NCI-H748 (cell line): Measurements from ENCODE around the gene MAD2L2.

Experiments
- DNase-seq: peaks from one replicate; lab custom pipeline; 2025; ENCODE audit not compliant: unreplicated experiment; lab: John Stamatoyannopoulos, UW

MAD2L2 gene

DNA sequence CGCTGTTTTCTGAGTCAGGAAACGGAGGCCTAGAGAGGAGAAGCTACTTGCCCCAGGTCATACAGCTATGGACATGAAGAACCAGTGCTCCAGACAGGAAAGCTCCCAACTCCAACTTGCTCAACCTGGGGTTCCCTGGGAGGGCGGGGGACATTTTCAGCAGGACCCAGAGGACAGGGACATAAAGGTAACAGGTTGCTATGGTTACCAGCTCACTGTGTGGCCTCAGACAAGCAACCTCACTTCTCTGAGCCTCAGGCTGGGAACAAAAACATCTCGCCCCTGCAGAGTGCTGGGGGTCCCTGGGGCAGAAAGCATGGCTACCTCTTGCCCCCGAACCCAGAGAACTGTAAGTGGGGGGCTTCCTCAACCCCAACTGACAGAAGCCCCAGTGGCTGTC lies 42.8 kb downstream of the MAD2L2 start:
- DNase-seq = no peak

DNA sequence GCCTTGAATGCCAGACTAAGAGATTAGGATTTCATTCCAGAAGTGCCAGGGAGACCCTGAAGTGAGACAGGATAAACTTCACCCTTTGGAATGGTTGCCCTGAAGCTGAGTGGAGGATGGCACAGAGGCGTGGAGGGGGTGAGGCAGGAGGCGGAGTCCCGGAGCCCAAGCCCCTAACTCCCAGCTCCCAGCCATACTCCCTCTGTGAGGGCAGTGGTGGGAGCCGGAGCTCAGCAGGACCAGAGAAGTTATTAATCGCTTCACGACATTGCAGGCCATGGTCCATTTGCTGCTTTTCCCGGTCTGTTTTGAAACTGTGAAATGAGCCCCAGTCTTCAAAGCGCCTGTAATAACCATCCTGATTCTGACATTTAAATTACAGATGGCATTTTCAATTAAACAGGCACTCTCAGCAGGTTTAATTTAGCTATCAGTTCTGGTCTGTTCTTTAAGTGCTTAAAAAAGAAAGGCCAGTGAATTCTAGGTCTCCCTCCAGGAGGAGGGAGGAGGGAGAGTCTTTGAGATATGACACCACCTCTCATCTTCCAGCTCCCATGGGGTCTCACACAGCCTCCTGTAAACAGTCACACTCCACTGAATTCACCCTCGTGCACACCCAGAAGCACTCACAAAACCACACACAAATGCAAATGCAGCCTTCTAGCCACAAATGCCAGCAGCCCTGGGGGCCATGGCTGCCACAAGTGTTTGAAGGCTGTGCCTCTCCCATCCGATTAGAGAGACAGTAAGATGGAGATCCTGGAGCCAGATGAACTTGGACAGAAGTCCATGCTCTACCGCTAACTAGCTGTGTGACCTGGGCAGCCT lies 46.4 kb downstream of the MAD2L2 start:
- no peak for DNase-seq

DNA sequence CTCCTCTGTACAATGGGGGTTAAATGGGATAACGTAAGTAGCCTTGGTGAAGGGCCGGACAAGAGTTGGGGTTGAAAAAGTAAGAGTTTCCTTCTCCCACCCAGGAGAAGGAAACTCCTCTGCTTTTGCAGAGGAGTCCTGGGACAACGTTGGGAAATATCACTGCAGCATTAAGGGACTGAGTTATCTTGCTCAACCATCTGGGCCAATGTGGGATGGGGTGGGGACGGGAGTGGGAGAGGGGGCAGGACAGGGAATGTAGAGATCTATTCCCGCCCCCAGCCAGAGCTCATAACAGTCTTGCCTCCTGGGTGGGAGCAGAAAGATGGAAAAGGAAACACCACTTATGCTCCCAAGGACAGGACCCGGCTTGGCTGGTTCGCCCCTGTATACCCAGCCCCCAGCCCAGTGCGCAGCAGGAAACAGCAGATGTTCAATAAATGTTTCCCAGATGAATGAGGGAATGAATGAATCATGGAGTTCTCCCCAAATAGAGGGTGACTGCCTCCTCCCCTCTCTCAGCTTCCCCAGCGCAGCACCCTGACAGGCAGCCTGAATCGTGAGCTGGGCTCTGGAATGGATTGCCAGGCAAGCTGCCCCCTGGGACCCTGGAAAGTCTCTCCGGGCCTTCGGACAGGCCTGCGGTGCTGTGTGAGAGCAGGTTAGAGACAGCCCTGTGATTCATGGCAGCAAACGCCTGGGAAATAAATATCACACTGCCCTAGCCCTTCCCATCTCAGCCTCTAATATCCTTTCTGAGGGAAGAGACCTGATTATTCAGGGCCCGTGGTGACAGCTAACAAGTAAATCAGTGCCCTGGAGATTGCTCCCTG lies 51.5 kb downstream of the MAD2L2 start:
- no peak for DNase-seq

DNA sequence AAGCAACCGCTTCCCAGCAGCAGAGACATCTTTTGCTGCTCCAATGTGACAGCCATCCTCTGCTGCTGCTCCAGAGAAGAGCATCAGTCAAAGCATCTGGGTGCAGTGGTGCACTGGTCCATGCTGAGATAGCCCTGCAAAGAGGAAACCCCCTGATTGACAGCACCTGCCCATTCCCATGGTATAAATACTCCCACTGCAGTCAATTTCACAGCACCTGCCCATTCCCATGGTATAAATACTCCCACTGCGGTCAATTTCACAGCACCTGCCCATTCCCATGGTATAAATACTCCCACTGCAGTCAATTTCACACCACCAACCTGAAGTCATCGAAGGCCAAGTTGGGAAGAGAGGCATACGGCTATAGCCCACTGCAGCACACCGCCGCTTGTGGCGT lies 52.2 kb downstream of the MAD2L2 start:
- DNase-seq = no peak

DNA sequence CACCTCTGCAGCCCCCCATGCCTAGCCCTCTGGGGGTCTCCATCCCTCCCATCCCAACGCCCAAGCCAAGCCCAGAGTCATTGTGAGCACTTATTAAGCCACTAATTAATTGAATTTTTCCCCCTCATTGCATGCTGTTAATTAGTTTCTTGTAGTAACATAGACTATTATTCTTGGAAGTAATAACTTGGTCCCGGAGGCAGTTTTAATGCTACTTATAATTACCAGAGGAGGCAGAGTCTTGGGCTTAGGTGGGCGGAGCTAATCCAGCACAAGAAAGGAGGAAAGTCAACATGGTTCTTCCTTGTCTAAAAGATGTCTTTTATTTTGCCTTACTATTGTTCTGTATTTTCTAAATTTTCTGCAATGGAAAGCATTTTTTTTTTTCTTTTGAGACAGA lies 54.4 kb downstream of the MAD2L2 start:
- no peak for DNase-seq
